ENCODE data around the gene GREB1.

Gene GREB1

DNA sequence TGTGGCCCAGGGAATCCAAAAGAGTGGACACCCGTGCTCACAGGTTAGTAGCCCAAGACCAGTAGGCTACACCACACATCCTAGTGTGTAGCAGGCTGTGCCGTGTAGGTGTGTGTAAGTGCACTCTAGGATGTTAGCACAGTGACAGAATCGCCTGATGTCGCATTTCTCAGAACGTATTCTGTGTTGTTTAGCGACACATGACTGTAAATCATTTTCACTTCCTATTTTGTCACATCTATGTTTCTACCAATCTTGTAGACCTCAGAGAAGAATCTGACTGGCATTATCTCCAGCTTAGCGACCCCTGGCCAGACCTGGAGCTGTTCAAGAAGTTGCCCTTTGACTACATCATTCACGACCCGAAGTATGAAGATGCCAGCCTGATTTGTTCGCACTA, 91.0 kb downstream of the GREB1 start:
- no peak for DNase-seq
- intact Hi-C loops (cut with DNase I; ENCODE audit: low total_unique reads) = no loop called here
- TF ChIP-seq, protein P1, sequence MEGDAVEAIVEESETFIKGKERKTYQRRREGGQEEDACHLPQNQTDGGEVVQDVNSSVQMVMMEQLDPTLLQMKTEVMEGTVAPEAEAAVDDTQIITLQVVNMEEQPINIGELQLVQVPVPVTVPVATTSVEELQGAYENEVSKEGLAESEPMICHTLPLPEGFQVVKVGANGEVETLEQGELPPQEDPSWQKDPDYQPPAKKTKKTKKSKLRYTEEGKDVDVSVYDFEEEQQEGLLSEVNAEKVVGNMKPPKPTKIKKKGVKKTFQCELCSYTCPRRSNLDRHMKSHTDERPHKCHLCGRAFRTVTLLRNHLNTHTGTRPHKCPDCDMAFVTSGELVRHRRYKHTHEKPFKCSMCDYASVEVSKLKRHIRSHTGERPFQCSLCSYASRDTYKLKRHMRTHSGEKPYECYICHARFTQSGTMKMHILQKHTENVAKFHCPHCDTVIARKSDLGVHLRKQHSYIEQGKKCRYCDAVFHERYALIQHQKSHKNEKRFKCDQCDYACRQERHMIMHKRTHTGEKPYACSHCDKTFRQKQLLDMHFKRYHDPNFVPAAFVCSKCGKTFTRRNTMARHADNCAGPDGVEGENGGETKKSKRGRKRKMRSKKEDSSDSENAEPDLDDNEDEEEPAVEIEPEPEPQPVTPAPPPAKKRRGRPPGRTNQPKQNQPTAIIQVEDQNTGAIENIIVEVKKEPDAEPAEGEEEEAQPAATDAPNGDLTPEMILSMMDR (IDR thresholded peaks at IDR 0.05) = no peak
- no peak overlapping the region for H3K27ac ChIP-seq
- H3K9me3 ChIP-seq = peaks cover 0 to 8% (median 0%) of the 10 kb centered on the region in 3 donors
- H3K27me3 ChIP-seq = no peaks in the 10 kb centered on the region
- peaks cover 0 to 14% (median 0%) of the 10 kb centered on the region in 3 donors for H3K36me3 ChIP-seq
- no peak overlapping the region for H3K4me3 ChIP-seq
- no peaks in the 10 kb centered on the region for H3K4me1 ChIP-seq

DNA sequence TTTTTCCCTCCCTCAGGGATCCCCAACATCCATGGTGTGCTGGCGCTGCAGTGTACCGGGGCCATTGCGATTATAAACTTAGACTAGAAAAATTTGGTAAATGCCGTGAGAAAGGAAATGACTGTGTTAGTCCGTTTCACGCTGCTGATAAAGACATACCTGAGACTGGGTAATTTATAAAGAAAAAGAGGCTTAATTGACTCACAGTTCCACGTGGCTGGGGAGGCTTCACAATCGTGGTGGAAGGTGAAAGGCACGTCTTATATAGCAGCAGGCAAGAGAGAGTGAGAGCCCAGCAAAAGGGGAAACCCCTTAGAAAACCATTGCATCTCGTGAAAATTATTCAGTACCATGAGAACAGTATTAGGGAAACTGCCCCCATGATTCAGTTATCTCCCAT, 91.8 kb downstream of the GREB1 start:
- Histone ChIP-seq H3K27me3 (no peaks in the 10 kb centered on the region), H3K27ac (no peak overlapping the region), H3K4me1 (no peaks in the 10 kb centered on the region), H3K4me3 (no peak overlapping the region), H3K36me3 (peaks cover 0 to 14% (median 0%) of the 10 kb centered on the region in 3 donors), H3K9me3 (peaks cover 0 to 8% (median 0%) of the 10 kb centered on the region in 3 donors)
- intact Hi-C loops (cut with DNase I; ENCODE audit: low total_unique reads) = no loop called here
- TF ChIP-seq, protein P1 (IDR thresholded peaks at IDR 0.05) = no peak
- DNase-seq = no peak

DNA sequence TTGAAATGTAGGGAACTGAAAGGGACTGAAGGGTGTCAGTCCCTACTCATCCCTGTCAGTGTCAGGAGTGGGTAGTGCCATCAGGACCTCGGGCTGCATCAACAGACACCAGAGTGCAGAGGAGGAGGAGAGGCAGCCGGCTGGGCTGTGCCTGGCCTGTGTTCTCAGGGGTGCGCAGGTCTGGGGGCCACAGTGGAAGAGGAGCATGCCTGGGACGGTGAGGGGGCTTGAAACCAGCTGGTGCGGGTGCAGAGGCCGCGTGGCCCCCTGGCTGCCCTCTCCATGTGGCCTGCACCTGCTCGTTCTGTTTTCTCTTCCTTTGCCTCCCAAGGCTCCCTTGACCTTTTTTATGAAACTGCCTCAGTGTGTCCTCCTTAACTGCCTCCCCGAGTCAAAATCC, 94.8 kb downstream of the GREB1 start:
- H3K9me3 ChIP-seq = peaks cover 0 to 8% (median 0%) of the 10 kb centered on the region in 3 donors
- TF ChIP-seq, protein P1 (IDR thresholded peaks at IDR 0.05) = no peak
- H3K4me3 ChIP-seq = no peak overlapping the region
- intact Hi-C loops (cut with DNase I; ENCODE audit: low total_unique reads) = no loop called here
- H3K27ac ChIP-seq = no peak overlapping the region
- peaks cover 0 to 23% (median 0%) of the 10 kb centered on the region in 3 donors for H3K36me3 ChIP-seq
- H3K4me1 ChIP-seq = no peaks in the 10 kb centered on the region
- no peaks in the 10 kb centered on the region for H3K27me3 ChIP-seq
- no peak for DNase-seq

DNA sequence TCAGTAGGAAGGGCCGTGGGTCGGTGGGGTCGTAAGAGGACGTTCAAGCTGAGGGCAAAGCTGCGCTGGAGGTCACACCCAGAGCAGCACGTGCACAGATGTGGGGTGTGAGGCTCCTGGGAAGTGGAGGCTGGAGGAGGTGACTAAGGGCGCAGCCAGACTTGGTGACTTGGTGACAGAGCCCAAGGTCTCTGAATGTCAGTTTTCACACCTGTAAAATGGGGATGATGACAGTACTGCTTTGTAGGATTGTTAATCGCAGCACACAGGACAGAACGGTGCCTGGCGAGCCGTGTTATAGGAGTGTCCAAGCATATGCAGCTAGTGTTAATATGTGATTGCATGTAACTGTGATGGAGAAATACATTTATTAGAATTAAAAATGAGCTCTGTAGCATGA, 95.4 kb downstream of the GREB1 start:
- Histone ChIP-seq H3K9me3 (peaks cover 0 to 8% (median 0%) of the 10 kb centered on the region in 3 donors), H3K4me1 (no peaks in the 10 kb centered on the region), H3K27me3 (no peaks in the 10 kb centered on the region), H3K36me3 (peaks cover 0 to 28% (median 0%) of the 10 kb centered on the region in 3 donors), H3K4me3 (no peak overlapping the region), H3K27ac (no peak overlapping the region)
- TF ChIP-seq, protein P1 (IDR thresholded peaks at IDR 0.05) = no peak
- no peak for DNase-seq
- intact Hi-C loops (cut with DNase I; ENCODE audit: low total_unique reads) = no loop called here

DNA sequence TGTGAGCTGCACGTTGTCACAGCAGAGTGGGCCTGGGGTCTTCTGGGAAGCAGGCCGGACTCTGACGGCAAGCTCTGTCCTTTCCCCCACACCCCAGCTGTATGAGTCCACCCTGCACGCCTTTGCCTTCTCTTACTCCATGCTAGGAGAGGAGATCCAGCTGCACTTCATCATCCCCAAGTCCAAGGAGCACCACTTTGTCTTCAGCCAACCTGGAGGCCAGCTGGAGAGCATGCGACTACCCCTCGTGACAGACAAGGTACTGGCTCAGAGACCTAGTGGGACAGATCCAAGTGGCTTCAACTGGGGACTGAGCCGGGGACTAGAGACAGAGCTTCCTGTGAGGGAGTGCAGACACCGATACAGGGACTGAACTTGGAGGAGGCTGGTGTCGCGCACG, 96.0 kb downstream of the GREB1 start:
- Histone ChIP-seq H3K36me3 (peaks cover 0 to 28% (median 0%) of the 10 kb centered on the region in 3 donors), H3K27ac (no peak overlapping the region), H3K4me3 (no peak overlapping the region), H3K27me3 (no peaks in the 10 kb centered on the region), H3K4me1 (no peaks in the 10 kb centered on the region), H3K9me3 (peaks cover 0 to 8% (median 0%) of the 10 kb centered on the region in 3 donors)
- DNase-seq = no peak
- TF ChIP-seq, protein P1 (IDR thresholded peaks at IDR 0.05) = no peak
- intact Hi-C loops (cut with DNase I; ENCODE audit: low total_unique reads) = no loop called here

DNA sequence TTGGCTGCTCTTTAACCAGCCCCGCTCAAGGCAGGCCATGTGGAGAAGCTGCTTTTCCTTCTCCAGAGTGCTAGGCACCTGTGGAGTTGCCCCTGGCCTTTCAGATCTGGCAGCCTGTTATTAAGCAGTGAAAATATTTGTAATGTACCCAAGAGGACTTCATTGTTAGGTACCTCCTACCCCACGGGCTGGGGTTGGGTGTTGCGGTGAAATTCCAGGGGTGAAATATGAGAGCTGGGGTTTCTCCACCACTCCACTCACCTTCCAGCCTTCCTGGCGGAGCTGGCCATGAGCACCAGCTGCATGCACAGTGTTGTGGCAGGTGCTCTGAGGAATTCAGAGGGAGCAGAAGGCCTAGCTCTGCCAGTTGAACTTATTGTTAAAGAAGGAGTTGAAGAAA, 97.0 kb downstream of the GREB1 start:
- intact Hi-C loops (cut with DNase I; ENCODE audit: low total_unique reads) = no loop called here
- H3K9me3 ChIP-seq = peaks cover 0 to 8% (median 0%) of the 10 kb centered on the region in 3 donors
- no peaks in the 10 kb centered on the region for H3K27me3 ChIP-seq
- no peak for DNase-seq
- TF ChIP-seq, protein P1 (IDR thresholded peaks at IDR 0.05) = no peak
- H3K27ac ChIP-seq = no peak overlapping the region
- H3K4me1 ChIP-seq = no peaks in the 10 kb centered on the region
- peaks cover 0 to 34% (median 0%) of the 10 kb centered on the region in 3 donors for H3K36me3 ChIP-seq
- no peak overlapping the region for H3K4me3 ChIP-seq
